Body of pancreas (tissue), 4 donors: ENCODE measurements around the gene NEURL1.

ENCODE experiments used
- CTCF ChIP-seq, 7 experiments: fragments of 450-650 bp in 4 of 7; fragments of 200-600 bp in 3 of 7; sonication (generic) in 3 of 7; IDR thresholded peaks; one replicate each; pipeline ENCODE4 v1.5.1; 2016 to 2019; ENCODE audit warnings: antibody characterized with exemption in 7 of 7
- POLR2A ChIP-seq, 3 donors: fragments of 450-650 bp; IDR thresholded peaks; one replicate each; pipeline ENCODE4 v1.6.1; 2016; ENCODE audit warnings: antibody characterized with exemption in 3 of 3, mild to moderate bottlenecking in 2 of 3

- no peak for TF ChIP-seq CTCF (IDR thresholded peaks at IDR 0.05)
- TF ChIP-seq POLR2A (IDR thresholded peaks at IDR 0.05) = no peak
These were observed 88.0 kb downstream of the NEURL1 start for GRCh38 chr10:103581499-103581898.
